Stomach (tissue), 4 donors: ENCODE results near the gene FRMD4B.

Experiments used
- EP300 ChIP-seq: sonication (generic); formaldehyde crosslinking; IDR thresholded peaks from one replicate; pipeline ENCODE4 v1.6.1; 2017; ENCODE audit warnings: antibody characterized with exemption
- POLR2A ChIP-seq, 4 donors: fragments of 450-650 bp; IDR thresholded peaks; one replicate each; pipeline ENCODE4 v1.6.1; 2016; ENCODE audit warnings: antibody characterized with exemption in 4 of 4, control low read depth in 2 of 4, mild to moderate bottlenecking in 1 of 4, moderate library complexity in 1 of 4
- TF ChIP-seq, protein P1 (sequence below), 7 experiments: fragments of 450-650 bp in 4 of 7; fragments of 200-600 bp in 3 of 7; sonication (generic) in 3 of 7; IDR thresholded peaks; one replicate each; pipeline ENCODE4 v1.5.1; 2016 to 2019; ENCODE audit warnings: antibody characterized with exemption in 7 of 7, control low read depth in 2 of 7, mild to moderate bottlenecking in 1 of 7

DNA sequence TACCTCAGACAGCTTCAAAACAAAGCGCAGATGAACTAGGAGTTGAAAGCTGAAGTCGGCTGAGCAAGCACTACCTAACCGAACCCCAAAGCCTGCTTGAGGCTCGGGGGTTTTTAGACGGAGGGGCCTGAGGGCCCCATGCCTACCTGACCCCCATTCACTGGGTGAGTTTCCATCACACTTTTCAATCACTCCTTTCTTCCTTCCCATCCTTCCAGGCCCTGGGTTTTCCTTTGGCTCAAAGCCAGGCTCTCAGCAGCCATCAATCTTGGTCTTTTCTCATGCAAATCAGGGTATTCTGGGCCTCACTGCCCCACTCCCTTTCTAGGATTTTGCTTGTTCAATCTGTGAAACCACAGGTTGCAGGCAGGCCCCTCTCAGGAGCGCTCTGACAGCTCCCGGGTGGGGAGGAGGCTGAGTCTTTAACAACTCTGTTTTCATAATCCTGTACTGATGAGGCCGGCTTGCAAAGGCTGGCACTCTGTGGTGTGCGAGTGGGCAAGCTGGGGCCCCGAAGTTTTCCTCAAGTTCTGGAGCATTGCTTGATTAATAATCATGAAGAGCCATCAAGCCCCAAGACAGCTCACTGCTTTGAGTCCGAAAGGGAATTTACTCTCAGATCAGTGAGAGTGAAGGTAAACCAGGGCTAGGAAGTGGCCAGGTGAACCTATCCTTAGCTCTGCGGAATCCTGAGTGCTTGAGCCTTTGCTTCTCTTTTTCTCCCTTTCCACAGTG, 97.6 kb downstream of the FRMD4B start:
- TF ChIP-seq, protein P1, sequence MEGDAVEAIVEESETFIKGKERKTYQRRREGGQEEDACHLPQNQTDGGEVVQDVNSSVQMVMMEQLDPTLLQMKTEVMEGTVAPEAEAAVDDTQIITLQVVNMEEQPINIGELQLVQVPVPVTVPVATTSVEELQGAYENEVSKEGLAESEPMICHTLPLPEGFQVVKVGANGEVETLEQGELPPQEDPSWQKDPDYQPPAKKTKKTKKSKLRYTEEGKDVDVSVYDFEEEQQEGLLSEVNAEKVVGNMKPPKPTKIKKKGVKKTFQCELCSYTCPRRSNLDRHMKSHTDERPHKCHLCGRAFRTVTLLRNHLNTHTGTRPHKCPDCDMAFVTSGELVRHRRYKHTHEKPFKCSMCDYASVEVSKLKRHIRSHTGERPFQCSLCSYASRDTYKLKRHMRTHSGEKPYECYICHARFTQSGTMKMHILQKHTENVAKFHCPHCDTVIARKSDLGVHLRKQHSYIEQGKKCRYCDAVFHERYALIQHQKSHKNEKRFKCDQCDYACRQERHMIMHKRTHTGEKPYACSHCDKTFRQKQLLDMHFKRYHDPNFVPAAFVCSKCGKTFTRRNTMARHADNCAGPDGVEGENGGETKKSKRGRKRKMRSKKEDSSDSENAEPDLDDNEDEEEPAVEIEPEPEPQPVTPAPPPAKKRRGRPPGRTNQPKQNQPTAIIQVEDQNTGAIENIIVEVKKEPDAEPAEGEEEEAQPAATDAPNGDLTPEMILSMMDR (IDR thresholded peaks at IDR 0.05), result no peak
- no peak for TF ChIP-seq EP300
- TF ChIP-seq POLR2A (IDR thresholded peaks at IDR 0.05), result no peak
